KOPT-K1 (cell line): ENCODE measurements around the gene VWA2.

Experiments
- H3K27ac ChIP-seq: fragments of 200-600 bp; sonication (generic); 2 replicates; pipeline ENCODE4 v1.5.1; 2016; ENCODE audit warnings: antibody characterized with exemption, mild to moderate bottlenecking, low read depth, low read length; ENCODE audit not compliant: poor library complexity, severe bottlenecking
- H3K36me3 ChIP-seq: fragments of 200-600 bp; sonication (generic); 2 replicates; pipeline ENCODE4 v1.5.1; 2017; ENCODE audit warnings: antibody characterized with exemption, mild to moderate bottlenecking, low read length, moderate library complexity; ENCODE audit not compliant: insufficient read depth
- H3K9me3 ChIP-seq: fragments of 200-600 bp; sonication (generic); 2 replicates; pipeline ENCODE4 v1.5.1; 2017; ENCODE audit warnings: antibody characterized with exemption, low read length, mild to moderate bottlenecking; ENCODE audit not compliant: insufficient read depth, poor library complexity, severe bottlenecking

Gene VWA2

DNA sequence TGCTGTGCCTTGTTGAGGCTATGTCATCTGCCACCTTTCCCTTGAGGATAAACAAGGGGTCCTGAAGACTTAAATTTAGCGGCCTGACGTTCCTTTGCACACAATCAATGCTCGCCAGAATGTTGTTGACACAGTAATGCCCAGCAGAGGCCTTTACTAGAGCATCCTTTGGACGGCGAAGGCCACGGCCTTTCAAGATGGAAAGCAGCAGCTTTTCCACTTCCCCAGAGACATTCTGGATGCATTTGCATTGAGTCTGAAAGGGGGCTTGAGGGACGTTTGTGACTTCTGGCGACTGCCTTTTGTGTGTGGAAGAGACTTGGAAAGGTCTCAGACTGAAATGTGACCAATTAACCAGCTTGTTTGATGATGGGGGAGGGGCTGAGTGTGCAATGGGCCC lies 52.5 kb downstream of the VWA2 start:
- Histone ChIP-seq H3K27ac (no peak overlapping the region), H3K36me3 (no peaks in the 10 kb centered on the region), H3K9me3 (peaks cover 20% of the 10 kb centered on the region)

DNA sequence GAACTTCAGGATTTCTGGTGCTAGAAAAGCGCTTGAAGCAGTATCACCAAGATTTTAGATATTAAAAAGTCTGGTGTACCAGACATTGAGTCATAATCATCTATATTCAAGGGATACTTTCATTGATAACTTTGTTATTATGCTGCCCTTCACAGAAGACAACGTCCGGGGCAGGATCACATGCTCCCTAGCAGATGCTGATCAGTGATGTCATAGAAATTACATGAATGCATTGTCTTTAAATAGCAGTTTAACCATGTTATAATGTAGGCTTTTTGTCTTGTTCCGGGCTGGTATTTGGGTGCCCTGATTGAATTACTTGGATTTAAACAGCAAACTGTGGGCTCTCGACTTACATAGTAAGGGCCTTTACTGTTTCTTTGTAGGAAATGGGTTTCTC lies 54.0 kb downstream of the VWA2 start:
- Histone ChIP-seq H3K27ac (no peak overlapping the region), H3K9me3 (peaks cover 21% of the 10 kb centered on the region), H3K36me3 (no peaks in the 10 kb centered on the region)

DNA sequence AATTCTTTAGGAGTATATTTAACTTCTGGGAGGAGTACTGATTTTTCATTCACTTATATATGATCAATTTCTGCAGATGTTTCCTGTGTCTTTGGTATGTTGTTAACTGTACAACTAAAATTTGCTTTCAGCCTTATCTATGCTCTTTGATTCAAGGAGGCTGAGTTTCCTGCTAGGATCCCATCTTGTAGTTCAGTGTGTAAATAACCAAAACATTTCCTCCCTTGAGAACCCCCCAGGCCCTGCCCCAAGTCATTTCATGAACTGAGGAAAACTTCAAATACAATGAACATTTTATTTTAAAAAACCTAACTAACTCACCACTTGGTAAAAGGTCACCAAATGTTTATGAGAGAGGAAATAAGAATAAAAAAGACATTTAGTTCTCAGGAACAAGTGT lies 55.5 kb downstream of the VWA2 start:
- H3K27ac ChIP-seq: no peak overlapping the region
- H3K36me3 ChIP-seq: no peaks in the 10 kb centered on the region
- peaks cover 21% of the 10 kb centered on the region for H3K9me3 ChIP-seq

DNA sequence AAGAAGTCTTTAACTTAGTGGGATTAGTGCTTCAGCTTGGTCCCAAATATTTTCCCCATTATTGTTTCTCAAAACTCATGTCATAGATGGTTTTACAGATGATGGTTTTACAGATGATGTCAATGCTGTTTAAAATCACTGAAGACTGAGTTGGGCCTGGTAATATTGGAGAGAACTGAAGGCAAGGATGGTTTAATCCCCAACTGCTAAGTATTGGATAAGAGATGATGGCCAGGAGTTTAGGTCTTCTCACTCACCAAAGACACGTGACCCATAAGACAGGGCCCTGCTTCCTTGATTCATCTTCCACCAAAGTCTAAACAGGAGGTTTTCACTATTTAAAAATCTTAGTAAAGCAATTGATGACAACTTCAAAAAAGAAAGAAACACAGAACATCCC lies 56.3 kb downstream of the VWA2 start:
- Histone ChIP-seq H3K27ac (no peak overlapping the region), H3K36me3 (no peaks in the 10 kb centered on the region), H3K9me3 (peaks cover 21% of the 10 kb centered on the region)

DNA sequence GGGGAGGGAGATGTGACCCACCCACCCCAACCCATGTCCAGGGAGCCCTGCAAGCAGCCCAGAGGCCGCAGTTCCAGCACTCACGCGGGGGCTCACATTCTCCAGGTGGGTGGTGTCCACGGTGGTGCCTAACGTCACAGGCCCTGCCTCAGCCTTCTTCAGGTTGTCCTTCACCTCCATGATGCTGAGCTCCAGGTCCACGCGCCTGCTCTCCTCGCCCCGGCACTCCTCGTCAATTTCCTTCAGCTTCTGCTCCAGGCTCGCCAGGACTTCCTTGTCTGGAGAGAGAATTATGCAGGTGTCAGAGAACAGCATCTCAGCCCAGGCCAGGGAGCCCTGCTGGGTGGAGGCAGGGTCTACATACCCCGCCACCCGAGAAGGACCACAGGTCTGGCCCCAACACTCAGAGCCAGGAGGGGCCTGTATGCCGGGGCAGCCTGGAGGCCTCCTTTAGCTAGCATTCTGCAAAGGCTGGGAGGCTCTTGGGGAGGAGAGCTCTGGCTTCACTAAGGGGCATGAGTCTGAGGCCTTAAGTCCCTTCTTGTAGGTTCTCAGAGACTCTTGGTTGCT lies 58.2 kb downstream of the VWA2 start:
- peaks cover 21% of the 10 kb centered on the region for H3K9me3 ChIP-seq
- H3K36me3 ChIP-seq: no peaks in the 10 kb centered on the region
- no peak overlapping the region for H3K27ac ChIP-seq

DNA sequence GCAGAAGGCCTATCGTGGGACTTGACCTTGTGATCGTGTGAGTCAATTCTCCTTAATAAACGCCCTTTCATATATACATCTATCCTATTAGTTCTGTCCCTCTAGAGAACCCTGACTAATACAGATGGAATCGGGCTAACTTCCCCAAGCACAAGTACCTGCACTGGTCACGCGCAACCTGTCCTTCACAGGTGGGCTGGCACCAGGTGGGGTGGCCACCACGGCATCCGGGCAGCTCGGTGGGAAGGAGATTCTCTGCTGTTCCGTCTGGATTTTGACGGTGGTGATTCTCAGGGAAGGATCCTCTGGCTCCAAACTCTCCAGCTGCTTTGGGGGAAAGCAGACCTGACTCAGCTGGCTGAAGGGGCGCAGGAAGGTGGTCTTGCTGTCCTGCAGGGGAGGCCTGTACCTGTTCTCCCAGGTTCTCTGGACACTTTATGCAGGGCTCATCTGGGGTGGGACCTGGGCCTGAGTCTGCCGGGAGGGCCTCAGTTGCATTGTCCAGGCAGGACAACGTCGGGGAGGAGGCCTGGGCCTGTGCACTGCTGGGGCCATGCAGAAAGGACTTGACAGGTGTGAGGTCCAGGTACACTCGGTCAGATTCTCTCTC lies 61.1 kb downstream of the VWA2 start:
- Histone ChIP-seq H3K27ac (no peak overlapping the region), H3K36me3 (no peaks in the 10 kb centered on the region), H3K9me3 (peaks cover 15% of the 10 kb centered on the region)

DNA sequence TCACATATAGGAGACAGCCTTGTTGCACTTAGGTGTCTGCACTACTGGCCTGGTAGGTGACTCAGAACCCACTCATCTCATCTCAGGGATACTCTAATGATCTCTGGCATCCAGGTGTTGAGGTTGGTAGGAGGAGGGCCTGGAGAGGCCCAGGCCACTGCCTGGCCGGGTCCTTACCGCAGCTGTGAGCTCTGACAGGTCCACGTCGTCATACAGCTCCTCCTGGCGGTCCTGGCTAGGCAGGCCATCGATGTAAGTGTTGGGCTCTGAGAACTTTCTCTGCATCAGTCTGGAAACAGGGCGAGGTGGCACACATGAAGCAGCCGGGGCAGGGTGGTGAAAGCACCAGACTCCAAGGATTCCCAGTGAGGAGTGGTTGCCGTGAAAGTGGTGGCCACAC lies 62.1 kb downstream of the VWA2 start:
- Histone ChIP-seq H3K9me3 (peaks cover 5% of the 10 kb centered on the region), H3K36me3 (no peaks in the 10 kb centered on the region), H3K27ac (no peak overlapping the region)

DNA sequence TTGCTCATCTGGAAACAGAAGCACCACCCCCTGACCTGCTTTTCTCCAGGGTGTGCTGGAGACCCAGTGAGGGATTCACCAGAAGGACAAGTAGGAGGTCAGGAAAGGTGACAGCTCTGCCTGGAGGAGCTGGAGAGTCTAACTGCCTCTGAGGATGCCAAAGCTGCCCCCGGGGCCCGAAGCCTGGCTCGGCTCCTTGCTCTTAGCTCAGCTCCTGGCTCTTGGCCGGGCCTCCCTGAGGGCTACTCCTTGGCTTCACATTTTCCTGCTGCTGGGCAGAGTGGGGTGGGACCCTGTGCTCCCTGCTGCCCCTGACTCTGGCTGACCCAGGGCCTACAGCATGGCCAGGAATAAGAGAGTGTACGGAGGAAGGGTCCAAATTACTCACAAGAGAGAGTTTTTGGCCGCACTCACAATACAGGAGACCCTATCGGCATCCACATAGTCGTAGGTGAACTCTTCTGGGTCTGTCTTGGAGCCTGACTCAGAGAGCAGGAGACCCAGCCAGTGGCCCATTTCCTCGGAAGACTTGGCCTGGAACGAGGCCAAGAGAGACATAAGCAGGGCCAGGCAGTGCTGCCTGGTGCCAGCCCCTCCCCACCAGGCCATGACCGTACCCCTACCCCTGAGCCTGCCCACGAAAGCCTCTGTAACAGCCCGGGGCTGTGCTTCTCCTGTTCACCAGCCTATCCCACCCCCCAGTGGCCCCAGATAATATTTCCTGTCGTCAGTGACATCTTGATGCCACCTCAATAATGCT lies 63.1 kb downstream of the VWA2 start:
- Histone ChIP-seq H3K9me3 (no peaks in the 10 kb centered on the region), H3K27ac (no peak overlapping the region), H3K36me3 (no peaks in the 10 kb centered on the region)

DNA sequence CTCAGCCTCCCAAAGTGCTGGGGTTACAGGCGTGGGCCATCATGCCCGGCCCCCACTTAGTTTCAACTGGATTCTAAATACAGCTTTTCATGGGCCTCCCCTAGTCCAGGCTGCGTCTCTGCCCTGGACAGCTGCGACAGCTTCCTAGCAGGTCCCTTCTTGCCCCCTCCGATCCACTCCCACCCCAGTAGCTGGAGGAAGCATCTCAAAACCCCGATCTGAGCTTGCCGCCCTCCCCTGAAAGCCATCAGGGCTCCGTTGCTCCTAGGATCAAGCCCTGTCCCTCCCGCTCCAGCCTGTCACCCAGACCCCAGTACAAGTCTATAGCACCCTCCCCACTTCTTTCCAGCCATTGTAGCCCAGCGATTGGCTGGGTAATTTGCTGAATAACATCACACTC lies 64.5 kb downstream of the VWA2 start:
- H3K27ac ChIP-seq: no peak overlapping the region
- no peaks in the 10 kb centered on the region for H3K9me3 ChIP-seq
- H3K36me3 ChIP-seq: no peaks in the 10 kb centered on the region

DNA sequence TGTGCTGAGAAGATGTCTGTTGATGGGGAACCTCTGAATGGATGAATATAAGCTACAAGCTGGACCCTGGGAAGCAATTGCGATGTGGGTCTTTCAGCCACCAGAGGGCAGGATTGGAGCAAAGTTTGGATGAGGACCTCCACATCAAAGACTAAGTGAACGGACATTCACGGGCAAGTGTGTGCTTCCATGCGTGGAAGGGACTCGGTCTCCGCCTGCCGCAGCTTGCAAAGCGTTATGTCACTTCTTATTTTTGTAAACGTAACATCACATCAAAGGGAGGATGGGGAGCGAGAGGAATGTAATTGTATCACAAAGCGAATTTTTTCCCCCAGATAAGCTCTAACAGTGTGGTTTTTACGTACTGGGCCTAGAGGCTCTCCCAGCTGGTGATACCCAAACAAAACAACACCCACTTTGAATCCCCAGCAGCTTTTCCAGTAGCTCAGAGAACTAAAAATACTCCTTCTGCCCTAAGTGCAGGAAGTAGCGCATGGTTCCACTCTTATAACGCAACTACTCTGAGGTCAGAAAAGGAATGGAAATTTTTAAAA lies 65.0 kb downstream of the VWA2 start:
- peak overlapping the region; percentile 25 for H3K27ac ChIP-seq
- no peaks in the 10 kb centered on the region for H3K36me3 ChIP-seq
- no peaks in the 10 kb centered on the region for H3K9me3 ChIP-seq

DNA sequence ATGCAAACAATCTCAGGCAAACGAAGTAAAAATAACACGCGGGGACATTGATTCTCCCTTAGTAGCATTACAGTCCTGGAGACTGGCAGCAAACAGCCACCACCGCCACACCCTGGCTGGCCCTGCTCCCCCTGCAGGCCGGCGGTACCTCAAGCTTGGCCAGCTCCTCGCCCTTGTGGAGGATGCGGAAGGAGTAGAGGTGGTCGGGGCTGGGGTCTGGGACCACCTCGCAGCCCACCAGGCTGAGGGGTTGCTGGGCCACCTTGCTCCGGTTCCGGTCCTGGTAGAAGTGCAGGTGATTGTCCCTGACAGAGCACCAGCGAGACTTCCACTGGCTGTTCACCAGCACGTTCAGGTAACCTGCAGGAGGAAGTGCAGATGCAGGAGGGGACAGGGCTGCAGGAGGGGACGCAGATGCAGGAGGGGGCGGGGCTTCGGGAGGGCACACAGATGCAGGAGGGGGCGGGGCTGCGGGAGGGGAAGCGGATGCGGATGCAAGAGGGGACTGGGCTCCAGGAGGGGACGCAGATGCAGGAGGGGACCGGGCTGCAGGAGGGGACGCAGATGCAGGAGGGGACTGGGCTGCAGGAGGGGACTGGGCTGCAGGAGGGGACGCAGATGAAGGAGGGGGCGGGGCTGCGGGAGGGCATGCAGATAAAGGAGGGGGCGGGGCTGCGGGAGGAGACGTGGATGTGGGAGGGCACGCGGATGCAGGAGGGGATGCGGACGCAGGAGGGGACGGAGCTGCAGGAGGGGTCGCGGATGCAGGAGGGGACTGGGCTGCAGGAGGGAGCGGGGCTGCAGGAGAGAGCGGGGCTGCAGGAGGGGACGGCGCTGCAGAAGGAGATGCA lies 65.7 kb downstream of the VWA2 start:
- Histone ChIP-seq H3K36me3 (no peaks in the 10 kb centered on the region), H3K27ac (peak overlapping the region; percentile 25), H3K9me3 (no peaks in the 10 kb centered on the region)

DNA sequence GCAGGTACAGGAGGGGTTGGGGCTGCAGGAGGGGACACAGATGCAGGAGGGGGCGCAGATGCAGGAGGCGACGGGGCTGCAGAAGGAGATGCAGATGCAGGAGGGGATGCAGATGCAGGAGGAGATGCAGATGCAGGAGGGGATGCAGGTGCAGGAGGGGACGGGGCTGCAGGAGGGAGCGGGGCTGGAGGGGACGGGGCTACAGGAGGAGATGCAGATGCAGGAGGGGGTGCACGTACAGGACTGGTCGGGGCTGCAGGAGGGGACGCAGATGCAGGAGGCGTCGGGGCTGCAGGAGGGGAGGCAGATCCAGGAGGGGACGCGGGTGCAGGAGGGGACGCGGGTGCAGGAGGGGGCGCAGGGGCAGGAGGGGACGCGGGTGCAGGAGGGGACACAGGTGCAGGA lies 66.5 kb downstream of the VWA2 start:
- no peaks in the 10 kb centered on the region for H3K9me3 ChIP-seq
- H3K27ac ChIP-seq: no peak overlapping the region
- H3K36me3 ChIP-seq: no peaks in the 10 kb centered on the region

DNA sequence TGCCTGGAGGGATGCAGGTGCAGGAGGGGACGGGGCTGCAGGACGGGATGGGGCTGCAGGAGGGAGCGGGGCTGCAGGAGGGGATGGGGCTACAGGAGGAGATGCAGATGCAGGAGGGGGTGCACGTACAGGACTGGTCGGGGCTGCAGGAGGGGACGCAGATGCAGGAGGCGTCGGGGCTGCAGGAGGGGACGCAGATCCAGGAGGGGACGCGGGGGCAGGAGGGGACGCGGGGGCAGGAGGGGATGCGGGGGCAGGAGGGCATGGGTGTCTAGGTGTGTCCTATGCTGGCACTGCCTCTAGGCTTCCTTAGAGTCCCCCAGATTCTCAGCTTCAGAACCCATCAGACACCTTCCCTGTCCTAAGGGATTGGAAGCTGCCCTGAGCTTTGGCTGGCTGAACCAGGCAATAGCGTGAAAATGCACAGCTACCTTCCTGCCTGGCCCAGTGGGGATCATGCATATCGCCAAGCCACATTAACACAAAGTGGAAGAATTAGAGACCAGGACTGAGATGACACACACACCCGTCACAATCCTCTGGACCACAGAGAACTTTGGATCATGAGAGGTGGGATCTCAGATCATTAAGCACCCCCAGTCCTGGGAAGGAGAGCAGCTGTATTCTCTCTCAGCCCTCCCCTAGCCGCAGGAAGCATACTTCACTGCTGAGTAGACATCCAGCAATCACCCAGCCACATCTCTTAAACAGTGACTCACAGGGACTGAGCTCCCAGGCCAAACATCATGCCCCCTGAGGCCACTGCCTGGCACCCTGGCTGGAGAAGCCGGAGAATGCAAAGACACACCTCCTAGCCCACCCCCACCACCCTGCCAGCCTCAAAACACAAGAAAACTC lies 67.3 kb downstream of the VWA2 start:
- no peak overlapping the region for H3K27ac ChIP-seq
- no peaks in the 10 kb centered on the region for H3K36me3 ChIP-seq
- H3K9me3 ChIP-seq: no peaks in the 10 kb centered on the region

DNA sequence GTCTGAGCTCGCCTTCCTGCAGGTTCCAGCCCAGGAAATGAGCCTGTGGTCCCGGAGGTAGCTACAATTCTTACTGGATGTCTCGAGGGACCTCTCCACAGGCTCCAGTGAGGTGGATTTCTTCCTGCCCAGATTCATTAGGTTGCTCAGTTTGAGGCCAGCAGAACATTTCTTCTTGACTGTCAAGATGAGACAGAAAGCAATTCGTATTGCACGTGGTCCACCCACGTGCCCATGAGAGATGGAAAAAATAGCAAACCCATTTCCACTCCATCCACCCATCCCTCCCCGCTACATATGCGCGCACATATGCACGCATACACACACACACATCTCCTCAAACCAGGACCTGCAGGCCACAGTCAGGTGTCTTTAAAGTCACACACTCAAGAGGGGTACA lies 68.7 kb downstream of the VWA2 start:
- Histone ChIP-seq H3K9me3 (no peaks in the 10 kb centered on the region), H3K36me3 (no peaks in the 10 kb centered on the region), H3K27ac (no peak overlapping the region)
